Small intestine (tissue), 7 donors: Measurements from ENCODE around the gene GRID2IP. TPM values are rescaled to one million over a fixed set of nuclear protein-coding genes. Genes with fewer than 3 reads are reported as not detected.
"Not testable (repeated sequence)": the region's sequence is repeated elsewhere in the genome, so short reads cannot be mapped to it uniquely, and the experiment has no call there.

Experiments
- DNase-seq, 2 donors: peaks; one replicate each; pipeline versions ENCODE4 v3.0.0 to v3.0.0-alpha.2; 2013
- FAIRE-seq: peaks from 2 replicates; lab custom pipeline; 2012; peaks lifted over from hg19 to GRCh38; lab: Jason Lieb, UNC
- H3K27ac ChIP-seq, 3 donors: one replicate each; pipeline ENCODE4 v1.5.1; 2013; ENCODE audit warnings: low read length in 2 of 3, mild to moderate bottlenecking in 2 of 3, control low read depth in 1 of 3, inconsistent platforms in 1 of 3, low read depth in 1 of 3, moderate library complexity in 1 of 3
- H3K27me3 ChIP-seq, 3 donors: one replicate each; pipeline ENCODE4 v1.6.1; 2013; ENCODE audit warnings: low read length in 3 of 3, inconsistent platforms in 1 of 3; ENCODE audit not compliant: control insufficient read depth in 3 of 3, insufficient read depth in 3 of 3
- H3K36me3 ChIP-seq, 3 donors: one replicate each; pipeline ENCODE4 v1.6.1; 2013; ENCODE audit warnings: low read length in 3 of 3, inconsistent platforms in 1 of 3, low read depth in 1 of 3, mild to moderate bottlenecking in 1 of 3, moderate library complexity in 1 of 3; ENCODE audit not compliant: control insufficient read depth in 3 of 3, insufficient read depth in 2 of 3
- H3K4me1 ChIP-seq, 3 donors: one replicate each; pipeline ENCODE4 v1.6.1; 2013; ENCODE audit warnings: low read length in 2 of 3, inconsistent platforms in 1 of 3, low read depth in 1 of 3, mild to moderate bottlenecking in 1 of 3, moderate library complexity in 1 of 3; ENCODE audit not compliant: control insufficient read depth in 3 of 3, insufficient read depth in 2 of 3
- H3K4me3 ChIP-seq, 3 donors: one replicate each; pipeline ENCODE4 v1.5.1; 2013; ENCODE audit warnings: low read length in 3 of 3, control low read depth in 1 of 3, inconsistent platforms in 1 of 3, low read depth in 1 of 3, mild to moderate bottlenecking in 1 of 3, moderate library complexity in 1 of 3
- H3K9me3 ChIP-seq, 2 donors: one replicate each; pipeline ENCODE4 v1.6.1; 2013; ENCODE audit warnings: low read depth in 1 of 2, low read length in 1 of 2; ENCODE audit not compliant: control insufficient read depth in 2 of 2, insufficient read depth in 1 of 2
- WGBS, 3 donors: extraction: QIAGEN DNeasy Blood & Tissue Kit; methylation state at CpG; one replicate each; pipeline ENCODE4 v1.1.7; 2013; 5-methylcytosine and 5-hydroxymethylcytosine counted together
- polyA plus RNA-seq, 4 donors: library from polyadenylated mRNA; stranded (reverse) in 3 of 4; unstranded in 1 of 4; fragments of 200-250 nt in 3 of 4; fragments of 120-200 nt in 1 of 4; gene quantifications; one replicate each; pipeline versions ENCODE4 v1.2.1 to v1.2.3, GENCODE V29; 2013
- donor health status: healthy with polysubstance abuse.
- donor health status: control.
- donor health status: control.
- donor health status: Bipolar disorder and iron deficiency.
- donor health status: healthy.

The GRID2IP gene
- polyA plus RNA-seq, 4 donors, result 0.22 to 0.90 (median 0.34) TPM; not detected in 1

GRCh38 chr7:6480323-6480660 is 71.0 kb downstream of the GRID2IP start:
- H3K4me3 ChIP-seq, result no peak overlapping the region
- no peak for FAIRE-seq

GRCh38 chr7:6479067-6479466 is 72.2 kb downstream of the GRID2IP start:
- Histone ChIP-seq H3K36me3 (peaks cover 2 to 47% (median 4%) of the 10 kb centered on the region in 3 donors), H3K27me3 (no peaks in the 10 kb centered on the region), H3K9me3 (no peaks in the 10 kb centered on the region), H3K4me1 (peaks cover 3 to 18% (median 6%) of the 10 kb centered on the region in 3 donors), H3K27ac (no peak overlapping the region), H3K4me3 (no peak overlapping the region)
- DNase-seq (no peak), FAIRE-seq (no peak)
- 78 to 84% (median 82%) methylated on average over 8 of the region's 8 CpGs for WGBS, 3 donors

More at GRCh38 chr7:6480323-6480660, 71.0 kb downstream of the GRID2IP start:
- Histone ChIP-seq H3K27me3 (no peaks in the 10 kb centered on the region), H3K9me3 (no peaks in the 10 kb centered on the region), H3K27ac (no peak overlapping the region), H3K4me1 (peaks cover 3 to 25% (median 6%) of the 10 kb centered on the region in 3 donors), H3K36me3 (peaks cover 2 to 36% (median 4%) of the 10 kb centered on the region in 3 donors)
- no peak for DNase-seq
- WGBS, 3 donors, result 31 to 49% (median 46%) methylated on average over 5 of the region's 5 CpGs

DNA sequence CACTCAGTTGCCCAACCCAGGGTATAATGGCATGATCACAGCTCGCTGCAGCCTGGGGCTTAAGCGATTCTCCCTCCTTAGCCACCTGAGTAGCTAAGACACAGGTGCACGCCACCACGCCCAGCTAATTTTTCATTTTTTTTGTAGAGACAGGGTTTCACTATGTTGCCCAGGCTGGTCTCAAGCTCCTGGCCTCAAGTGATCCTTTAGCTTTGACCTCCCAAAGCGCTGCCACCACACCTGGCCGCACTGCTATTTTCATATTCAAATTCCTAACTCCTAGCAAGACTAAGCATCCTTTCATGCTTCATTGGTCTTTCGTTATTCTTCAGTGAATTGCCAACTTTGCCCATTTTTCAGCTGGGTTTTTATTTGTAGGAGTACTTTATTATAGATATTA is 73.1 kb downstream of the GRID2IP start:
- DNase-seq (no peak), FAIRE-seq (no peak)
- WGBS, 3 donors, result 80 to 88% (median 81%) methylated on average over 7 of the region's 7 CpGs
- H3K36me3 ChIP-seq, result peaks cover 2 to 49% (median 4%) of the 10 kb centered on the region in 3 donors
- H3K4me1 ChIP-seq, result peaks cover 3 to 18% (median 6%) of the 10 kb centered on the region in 3 donors
- H3K9me3 ChIP-seq, result no peaks in the 10 kb centered on the region
- H3K27ac ChIP-seq, result no peak overlapping the region
- H3K4me3 ChIP-seq, result no peak overlapping the region
- H3K27me3 ChIP-seq, result no peaks in the 10 kb centered on the region

DNA sequence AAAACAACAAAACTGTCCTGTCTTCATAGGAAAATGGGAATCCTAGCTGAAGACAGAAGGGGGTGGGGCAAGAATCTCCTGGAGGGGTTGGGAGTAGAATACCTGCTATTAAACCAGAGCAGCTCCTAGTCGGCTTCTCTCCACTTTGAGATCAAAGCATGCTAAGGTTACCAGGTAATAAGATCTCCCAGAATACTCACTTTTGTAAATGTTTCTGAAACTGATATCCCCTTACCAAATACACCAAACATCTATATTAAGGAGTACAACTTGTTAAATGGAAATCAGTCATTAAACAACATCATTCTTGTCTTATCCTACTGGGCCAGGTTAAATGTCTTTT is 74.0 kb downstream of the GRID2IP start:
- FAIRE-seq (no peak), DNase-seq (no peak)
- H3K27ac ChIP-seq, result no peak overlapping the region
- no peak overlapping the region for H3K4me3 ChIP-seq
- no peaks in the 10 kb centered on the region for H3K27me3 ChIP-seq
- 17 to 53% (median 40%) methylated on average over 1 of the region's 1 CpG for WGBS, 3 donors
- H3K4me1 ChIP-seq, result peaks cover 3 to 16% (median 6%) of the 10 kb centered on the region in 3 donors
- no peaks in the 10 kb centered on the region for H3K9me3 ChIP-seq
- peaks cover 5 to 55% (median 7%) of the 10 kb centered on the region in 3 donors for H3K36me3 ChIP-seq

DNA sequence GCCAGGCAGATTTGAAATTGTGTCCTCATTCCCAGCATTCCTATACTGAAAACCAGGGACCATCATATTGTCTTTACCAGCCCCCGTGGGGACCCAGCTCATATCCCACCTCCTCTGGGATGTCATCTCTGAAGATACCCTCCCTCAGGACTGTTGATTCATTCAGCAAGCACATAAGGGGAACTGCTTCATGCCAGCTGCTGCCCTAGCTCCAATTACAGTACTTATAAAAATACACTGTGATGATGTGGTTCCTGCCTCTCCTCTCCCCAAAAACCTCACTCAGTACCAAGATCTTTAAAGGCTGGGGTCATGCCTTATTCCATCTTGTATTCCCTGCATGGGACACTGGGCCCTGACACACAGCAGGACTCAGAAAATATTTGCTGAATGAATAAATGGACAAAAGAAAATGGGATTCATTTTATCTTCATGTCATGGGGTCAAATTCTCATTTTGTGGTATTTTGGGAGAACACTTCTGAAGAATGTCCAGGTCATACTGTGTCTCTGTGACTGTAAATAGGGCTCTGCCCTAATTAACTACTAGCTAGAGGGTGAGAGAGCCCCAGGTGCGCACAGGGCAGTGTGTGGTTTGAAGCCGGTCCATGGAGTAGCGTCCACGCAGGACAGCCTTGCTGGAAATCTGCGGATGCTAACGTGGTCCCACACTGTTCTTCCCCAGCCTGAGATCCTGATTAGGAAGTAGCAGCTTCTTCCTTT is 74.5 kb downstream of the GRID2IP start:
- no peaks in the 10 kb centered on the region for H3K9me3 ChIP-seq
- FAIRE-seq (no peak), DNase-seq (no peak)
- peaks cover 7 to 61% (median 8%) of the 10 kb centered on the region in 3 donors for H3K36me3 ChIP-seq
- 65 to 74% (median 71%) methylated on average over 7 of the region's 7 CpGs for WGBS, 3 donors
- H3K27ac ChIP-seq, result no peak overlapping the region
- H3K4me3 ChIP-seq, result no peak overlapping the region
- no peaks in the 10 kb centered on the region for H3K27me3 ChIP-seq
- peaks cover 3 to 14% (median 6%) of the 10 kb centered on the region in 3 donors for H3K4me1 ChIP-seq

- Histone ChIP-seq H3K4me1 (peaks cover 3 to 7% (median 6%) of the 10 kb centered on the region in 3 donors), H3K36me3 (peaks cover 7 to 60% (median 8%) of the 10 kb centered on the region in 3 donors), H3K27ac (no peak overlapping the region), H3K9me3 (no peaks in the 10 kb centered on the region), H3K4me3 (no peak overlapping the region), H3K27me3 (no peaks in the 10 kb centered on the region)
- no peak for DNase-seq
- WGBS, 3 donors, result 76 to 85% (median 76%) methylated on average over 3 of the region's 3 CpGs
- no peak for FAIRE-seq
Measured at GRCh38 chr7:6475433-6476186, 75.7 kb downstream of the GRID2IP start.

GRCh38 chr7:6465862-6466261 is 85.4 kb downstream of the GRID2IP start:
- no peak overlapping the region for H3K4me3 ChIP-seq
- WGBS, 3 donors, result 98 to 99% (median 98%) methylated on average over 8 of the region's 8 CpGs
- H3K27ac ChIP-seq, result no peak overlapping the region
- H3K27me3 ChIP-seq, result no peaks in the 10 kb centered on the region
- peaks cover 0 to 10% of the 10 kb centered on the region in 2 donors for H3K9me3 ChIP-seq
- no peaks in the 10 kb centered on the region for H3K4me1 ChIP-seq
- peaks cover 17 to 68% (median 32%) of the 10 kb centered on the region in 3 donors for H3K36me3 ChIP-seq
- FAIRE-seq, result no peak
- no peak for DNase-seq

DNA sequence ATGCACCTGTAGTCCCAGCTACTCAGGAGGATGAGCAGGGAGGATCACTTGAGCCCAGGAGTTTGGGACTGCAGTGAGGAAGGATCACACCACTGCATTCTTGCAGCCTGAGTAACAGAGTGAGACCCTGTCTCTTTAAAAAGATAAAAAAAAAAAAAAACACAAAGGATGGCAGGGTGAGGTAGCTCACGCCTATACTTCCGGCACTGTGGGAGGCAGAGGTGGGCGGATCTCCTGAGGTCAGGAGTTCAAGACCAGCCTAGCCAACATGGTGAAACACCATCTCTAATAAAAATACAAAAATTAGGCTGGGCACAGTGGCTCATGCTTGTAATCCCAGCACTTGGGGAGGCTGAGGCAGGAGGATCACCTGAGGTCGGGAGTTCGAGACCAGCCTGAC is 87.7 kb downstream of the GRID2IP start:
- DNase-seq, FAIRE-seq, H3K27ac ChIP-seq, H3K9me3 ChIP-seq, H3K27me3 ChIP-seq, H3K4me1 ChIP-seq, H3K4me3 ChIP-seq: not testable (repeated sequence)
- 60 to 76% (median 74%) methylated on average over 5 of the region's 5 CpGs for WGBS, 3 donors
- H3K36me3 ChIP-seq, result peaks cover 17 to 57% (median 25%) of the 10 kb centered on the region in 3 donors
